Endothelial cell of umbilical vein (primary cell): ENCODE measurements around the gene SAMD4A. TPM values are rescaled to one million over a fixed set of nuclear protein-coding genes. Genes with fewer than 3 reads are reported as not detected.

Experiments
- BruUV-seq: library from RNA; stranded (reverse); fragments of 400-500 nt; replicated peaks from 2 replicates; lab custom pipeline; 2021; lab: Mats Ljungman, UMichigan
- CTCF ChIA-PET: fragments of 300-600, 350-600 bp; sonication (Branson Sonifier 250); formaldehyde crosslinking; loops from one replicate; lab custom pipeline; 2021; ENCODE audit warnings: antibody characterized with exemption, inconsistent platforms; lab: Charles Lee
- POLR2A ChIA-PET: fragments of 300-600, 350-600 bp; sonication (Branson Sonifier 250); formaldehyde crosslinking; loops from one replicate; lab custom pipeline; 2021; ENCODE audit warnings: antibody characterized with exemption, inconsistent platforms; lab: Charles Lee
- DNase-seq: peaks from one replicate; pipeline ENCODE4 v3.0.0-alpha.2; 2011; ENCODE audit warnings: low read depth, low spot score
- FAIRE-seq: peaks from 2 replicates; lab custom pipeline; 2011; peaks lifted over from hg19 to GRCh38; lab: Jason Lieb, UNC
- H2AFZ ChIP-seq: 2 replicates; pipeline ENCODE4 v1.6.0; 2012; ENCODE audit warnings: low read depth, low read length, control low read depth, inconsistent platforms
- H3K27ac ChIP-seq: 2 replicates; pipeline ENCODE4 v1.5.1; 2011; ENCODE audit warnings: low read depth, mild to moderate bottlenecking, control low read depth, low read length, moderate library complexity; ENCODE audit not compliant: insufficient read depth
- H3K27me3 ChIP-seq, 2 experiments: 2 replicates each; pipeline versions ENCODE4 v1.6.0 to v1.6.1; 2011; ENCODE audit warnings: low read length in 2 of 2, mixed read lengths in 1 of 2; ENCODE audit not compliant: control insufficient read depth in 2 of 2, insufficient read depth in 2 of 2
- H3K36me3 ChIP-seq, 2 experiments: 2 replicates in 1 of 2; 3 replicates in 1 of 2; pipeline ENCODE4 v1.5.1; 2011; ENCODE audit warnings: low read length in 2 of 2, mild to moderate bottlenecking in 1 of 2, moderate library complexity in 1 of 2; ENCODE audit not compliant: control insufficient read depth in 2 of 2, insufficient read depth in 2 of 2; ENCODE audit errors: extremely low read depth in 1 of 2
- H3K4me1 ChIP-seq: 3 replicates; pipeline ENCODE4 v1.5.1; 2011; ENCODE audit warnings: mild to moderate bottlenecking, low read length; ENCODE audit not compliant: control insufficient read depth, insufficient read depth; ENCODE audit errors: extremely low read depth
- H3K4me2 ChIP-seq: 2 replicates; pipeline ENCODE4 v1.6.1; 2011; ENCODE audit warnings: low read length, control low read depth, mixed read lengths; ENCODE audit not compliant: insufficient read depth
- H3K4me3 ChIP-seq, 3 experiments: fragments of 200-600 bp in 1 of 3; sonication (generic), shearing (Covaris generic) in 1 of 3; replicated peaks in 1 of 3; 2 replicates each; pipeline ENCODE4 v1.5.1; 2011 to 2016; ENCODE audit warnings: control low read depth in 3 of 3, low read length in 3 of 3, mild to moderate bottlenecking in 2 of 3, inconsistent platforms in 1 of 3, low read depth in 1 of 3, moderate library complexity in 1 of 3; ENCODE audit not compliant: insufficient read depth in 1 of 3
- H3K79me2 ChIP-seq: 2 replicates; pipeline ENCODE4 v1.6.0; 2012; ENCODE audit warnings: low read length, inconsistent platforms; ENCODE audit not compliant: control insufficient read depth, insufficient read depth
- H3K9ac ChIP-seq: replicated peaks from 2 replicates; pipeline ENCODE3; 2011; ENCODE audit warnings: low read length, control low read depth; ENCODE audit not compliant: insufficient read depth; ENCODE audit errors: extremely low read depth
- H3K9me1 ChIP-seq: replicated peaks from 3 replicates; pipeline ENCODE4 v1.6.0; 2011; ENCODE audit warnings: mild to moderate bottlenecking, low read length; ENCODE audit not compliant: control insufficient read depth, insufficient read depth; ENCODE audit errors: extremely low read depth
- H3K9me3 ChIP-seq: replicated peaks from 2 replicates; pipeline ENCODE4 v1.5.1; 2012; ENCODE audit warnings: low read length, inconsistent platforms; ENCODE audit not compliant: control insufficient read depth, insufficient read depth
- H4K20me1 ChIP-seq: replicated peaks from 2 replicates; pipeline ENCODE3; 2011; ENCODE audit warnings: mild to moderate bottlenecking, low read length; ENCODE audit not compliant: control insufficient read depth, insufficient read depth; ENCODE audit errors: extremely low read depth
- EZH2 ChIP-seq: IDR thresholded peaks from 2 replicates; pipeline ENCODE4 v1.6.1; 2012; ENCODE audit warnings: borderline replicate concordance, low read depth, mild to moderate bottlenecking, moderate library complexity, low read length, inconsistent platforms; ENCODE audit not compliant: severe bottlenecking
- FOS ChIP-seq: IDR thresholded peaks from 2 replicates; pipeline ENCODE4 v1.6.1; 2011; ENCODE audit warnings: mild to moderate bottlenecking, low read length, moderate library complexity, borderline replicate concordance; ENCODE audit not compliant: insufficient read depth
- GATA2 ChIP-seq: IDR thresholded peaks from 2 replicates; pipeline ENCODE4 v1.7.0; 2011; ENCODE audit warnings: low read depth, mild to moderate bottlenecking, moderate library complexity, mixed read lengths, low read length; ENCODE audit not compliant: insufficient read length, insufficient read depth
- JUN ChIP-seq: IDR thresholded peaks from 2 replicates; pipeline ENCODE4 v1.6.1; 2011; ENCODE audit warnings: borderline replicate concordance, low read depth; ENCODE audit not compliant: insufficient read length, insufficient read depth
- MYC ChIP-seq: IDR thresholded peaks from one replicate; pipeline ENCODE4 v1.6.1; 2011; ENCODE audit warnings: mild to moderate bottlenecking, low read depth, low read length
- POLR2A ChIP-seq: IDR thresholded peaks from 2 replicates; pipeline ENCODE4 v1.6.1; 2012; ENCODE audit warnings: low read depth, mild to moderate bottlenecking, control low read depth, low read length
- POLR2AphosphoS5 ChIP-seq: IDR thresholded peaks from 2 replicates; pipeline ENCODE4 v1.6.1; 2012; ENCODE audit warnings: low read depth, mild to moderate bottlenecking, control low read depth, low read length, moderate library complexity; ENCODE audit not compliant: insufficient read depth
- dilution Hi-C: fragments of 300-500 bp; cut with MboI; formaldehyde crosslinking; loops from one replicate; pipeline ENCODE4 v1.15.0; 2019; ENCODE audit warnings: low sequenced_read_pairs; ENCODE audit not compliant: extremely low pct_ligation_motif_present
- intact Hi-C: fragments of 100-400 bp; cut with micrococcal nuclease; formaldehyde crosslinking; loops from one replicate; pipeline ENCODE4 v1.10.0; 2022
- polyA plus RNA-seq, 4 experiments: library from polyadenylated mRNA; depleted of rRNA in 3 of 4; stranded (reverse) in 3 of 4; unstranded in 1 of 4; fragments of >200 nt; gene quantifications; 2 replicates each; pipeline versions ENCODE4 v1.2.1 to v1.2.3, GENCODE V29; 2011 to 2012; ENCODE audit warnings: missing spikeins in 1 of 4
- total RNA-seq: library from RNA; stranded (reverse); gene quantifications from 2 replicates; pipeline ENCODE4 v1.2.3, GENCODE V29; 2021
- TF ChIP-seq, protein P1 (sequence below), 2 donors: IDR thresholded peaks; 1 replicate in 1 of 2; 2 replicates in 1 of 2; pipeline ENCODE4 v1.5.1; 2011; ENCODE audit warnings: low read length in 2 of 2, mild to moderate bottlenecking in 2 of 2, moderate library complexity in 2 of 2, control low read depth in 1 of 2, inconsistent platforms in 1 of 2, low read depth in 1 of 2; ENCODE audit not compliant: insufficient read depth in 1 of 2; ENCODE audit errors: extremely low read depth in 1 of 2
- TF ChIP-seq, protein P2 (sequence below): IDR thresholded peaks from 2 replicates; pipeline ENCODE4 v1.6.1; 2011; ENCODE audit not compliant: insufficient read depth, insufficient read length

The SAMD4A gene
- total and polyA plus RNA-seq, 2 donors (not counting 3 experiments of a cell fraction or from before 2014, with no cell fraction given), result 37.7 to 95.3 TPM

DNA sequence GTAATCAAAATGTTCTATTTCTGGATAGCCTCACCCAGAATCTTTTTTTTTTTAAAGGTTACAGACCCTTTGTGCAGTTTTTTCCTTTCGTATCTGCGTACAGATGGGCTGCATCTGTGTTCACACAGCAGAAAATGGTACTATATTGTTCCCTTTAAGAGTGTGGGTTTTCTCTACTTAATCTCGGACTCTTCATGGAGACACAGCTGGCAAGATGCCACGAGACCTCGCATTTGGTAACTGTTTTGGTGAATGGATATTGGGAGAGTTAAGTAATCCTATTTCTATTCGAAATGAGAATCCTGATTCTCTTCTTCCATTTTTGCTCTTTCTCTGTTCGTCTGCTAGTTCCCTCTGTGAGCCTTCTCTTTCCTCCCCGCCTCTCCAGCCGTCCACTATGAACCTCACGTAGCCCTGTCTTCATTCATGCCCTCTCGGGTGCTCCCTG, 85.7 kb downstream of the SAMD4A start:
- no peak overlapping the region for H2AFZ ChIP-seq
- peaks cover 70% of the 10 kb centered on the region for H3K79me2 ChIP-seq
- TSS peak; percentile 61 for BruUV-seq
- CTCF ChIA-PET, result interaction anchor here (0.8 to 3.7 kb wide), 10 partner anchors 9 to 121 kb away, joined by 3 to 42 read pairs (median 5); partner anchors contain the start of gene SAMD4A
- peaks cover 62% of the 10 kb centered on the region for H3K4me1 ChIP-seq
- POLR2A ChIA-PET, result interaction anchor here (0.7 to 4.3 kb wide), 10 partner anchors 26 to 165 kb away, joined by 3 to 29 read pairs (median 4); partner anchors contain the start of gene SAMD4A
- peak overlapping the region; percentile 100 for H3K9ac ChIP-seq
- H3K27ac ChIP-seq, result peak overlapping the region; percentile 100
- FAIRE-seq (no peak), DNase-seq (no peak)
- no peaks in the 10 kb centered on the region for H3K9me1 ChIP-seq
- dilution Hi-C loops (no loop called here), intact Hi-C loops (loop anchor here (1.0 to 2.0 kb wide), 4 partner anchors 25 to 287 kb away; no protein-coding TSS in a partner anchor)
- H3K9me3 ChIP-seq, result no peaks in the 10 kb centered on the region
- no peaks in the 10 kb centered on the region for H4K20me1 ChIP-seq
- peak; percentile 57 for TF ChIP-seq POLR2A
- TF ChIP-seq, protein P1, sequence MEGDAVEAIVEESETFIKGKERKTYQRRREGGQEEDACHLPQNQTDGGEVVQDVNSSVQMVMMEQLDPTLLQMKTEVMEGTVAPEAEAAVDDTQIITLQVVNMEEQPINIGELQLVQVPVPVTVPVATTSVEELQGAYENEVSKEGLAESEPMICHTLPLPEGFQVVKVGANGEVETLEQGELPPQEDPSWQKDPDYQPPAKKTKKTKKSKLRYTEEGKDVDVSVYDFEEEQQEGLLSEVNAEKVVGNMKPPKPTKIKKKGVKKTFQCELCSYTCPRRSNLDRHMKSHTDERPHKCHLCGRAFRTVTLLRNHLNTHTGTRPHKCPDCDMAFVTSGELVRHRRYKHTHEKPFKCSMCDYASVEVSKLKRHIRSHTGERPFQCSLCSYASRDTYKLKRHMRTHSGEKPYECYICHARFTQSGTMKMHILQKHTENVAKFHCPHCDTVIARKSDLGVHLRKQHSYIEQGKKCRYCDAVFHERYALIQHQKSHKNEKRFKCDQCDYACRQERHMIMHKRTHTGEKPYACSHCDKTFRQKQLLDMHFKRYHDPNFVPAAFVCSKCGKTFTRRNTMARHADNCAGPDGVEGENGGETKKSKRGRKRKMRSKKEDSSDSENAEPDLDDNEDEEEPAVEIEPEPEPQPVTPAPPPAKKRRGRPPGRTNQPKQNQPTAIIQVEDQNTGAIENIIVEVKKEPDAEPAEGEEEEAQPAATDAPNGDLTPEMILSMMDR (IDR thresholded peaks at IDR 0.05; ENCODE audit: extremely low read depth in 1 of 2, insufficient read depth in 1 of 2, low read depth in 1 of 2, low read length in 2 of 2), result no peak
- H3K27me3 ChIP-seq, result no peaks in the 10 kb centered on the region
- peak overlapping the region; percentile 93 for H3K4me2 ChIP-seq
- H3K36me3 ChIP-seq, result no peaks in the 10 kb centered on the region
- H3K4me3 ChIP-seq, result peak overlapping the region; percentile 29 to 80 (median 30)

DNA sequence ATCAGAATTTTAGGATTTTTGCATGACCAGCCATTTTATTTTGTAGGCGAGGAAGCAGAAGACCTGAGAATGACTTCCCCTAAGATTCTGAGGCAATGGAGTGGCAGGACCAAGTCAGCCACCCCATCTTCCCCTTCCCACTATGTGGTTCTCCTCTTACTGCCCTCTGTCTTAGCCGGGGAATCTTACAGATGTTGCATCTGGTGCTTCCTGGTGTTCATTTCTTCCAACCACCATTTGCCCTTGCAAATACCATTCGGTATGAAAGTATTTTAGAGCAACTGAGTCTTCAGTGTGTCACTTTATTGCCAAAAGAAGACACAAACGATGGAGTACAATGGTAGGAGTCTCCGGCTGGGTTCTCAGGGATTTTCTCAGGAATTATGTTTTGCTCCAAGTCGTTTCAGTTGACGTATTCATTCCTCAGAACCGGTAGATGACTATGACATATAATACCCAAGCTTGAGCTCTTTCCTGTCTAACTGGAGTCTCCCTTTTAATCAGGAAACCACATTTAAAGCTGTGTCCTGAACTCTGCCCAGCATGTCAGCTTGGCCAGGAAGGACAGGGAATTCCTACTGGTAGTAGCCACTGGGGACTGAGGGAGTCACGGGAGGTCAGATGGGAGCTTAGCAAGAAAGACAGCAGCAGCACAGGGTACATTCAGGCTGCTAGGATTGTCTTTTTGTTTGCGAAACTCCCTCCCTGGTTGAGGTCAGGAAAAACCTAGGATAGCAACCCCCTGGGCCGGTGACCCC, 87.0 kb downstream of the SAMD4A start:
- Histone ChIP-seq H3K36me3 (no peaks in the 10 kb centered on the region), H3K9ac (peak overlapping the region; percentile 100), H2AFZ (no peak overlapping the region), H3K4me1 (peaks cover 64% of the 10 kb centered on the region), H4K20me1 (no peaks in the 10 kb centered on the region), H3K4me3 (peak overlapping the region; percentile 14 to 72 (median 14)), H3K9me1 (no peaks in the 10 kb centered on the region), H3K4me2 (peak overlapping the region; percentile 93), H3K9me3 (no peaks in the 10 kb centered on the region), H3K27ac (peak overlapping the region; percentile 100), H3K79me2 (peaks cover 70% of the 10 kb centered on the region), H3K27me3 (no peaks in the 10 kb centered on the region)
- BruUV-seq, result TSS peak; percentile 68
- ChIA-PET POLR2A (interaction anchor here (0.8 to 4.3 kb wide), 15 partner anchors 9 to 119 kb away, joined by 3 to 29 read pairs (median 4); partner anchors contain the start of gene SAMD4A), CTCF (interaction anchor here (0.7 to 3.7 kb wide), 15 partner anchors 9 to 120 kb away, joined by 3 to 42 read pairs (median 6); partner anchors contain the start of gene SAMD4A)
- TF ChIP-seq, protein P1 (IDR thresholded peaks at IDR 0.05; ENCODE audit: extremely low read depth in 1 of 2, insufficient read depth in 1 of 2, low read depth in 1 of 2, low read length in 2 of 2), result peak in 1 of 2 donors; percentile 9
- TF ChIP-seq MYC (peak; percentile 70), POLR2AphosphoS5 (peak; percentile 99), POLR2A (peak; percentile 80), EZH2 (no peak), GATA2 (peak; percentile 53), FOS (peak; percentile 75), JUN (peak; percentile 95)
- TF ChIP-seq, protein P2, sequence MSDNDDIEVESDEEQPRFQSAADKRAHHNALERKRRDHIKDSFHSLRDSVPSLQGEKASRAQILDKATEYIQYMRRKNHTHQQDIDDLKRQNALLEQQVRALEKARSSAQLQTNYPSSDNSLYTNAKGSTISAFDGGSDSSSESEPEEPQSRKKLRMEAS, result peak; percentile 48
- dilution Hi-C loops, result no loop called here
- intact Hi-C loops, result loop anchor here (1.0 to 2.0 kb wide), 7 partner anchors 23 to 166 kb away; partner anchors contain the start of gene GMFB
- peak; percentile 97 for FAIRE-seq
- peak; percentile 99 for DNase-seq
